Activated naive CD4-positive, alpha-beta T cell treated with anti-CD3 and anti-CD28 coated beads, Interleukin-2, amount 50 U/mL, for 24 hours (primary cell): ENCODE data around the gene ANO8.

Experiments used
- H3K27ac Mint-ChIP-seq: one replicate; pipeline ENCODE4 v1.8.0; 2021; ENCODE audit warnings: mild to moderate bottlenecking, mixed read lengths
- H3K27me3 Mint-ChIP-seq: one replicate; pipeline ENCODE4 v1.8.0; 2021; ENCODE audit warnings: mixed read lengths
- H3K36me3 Mint-ChIP-seq: one replicate; pipeline ENCODE4 v1.8.0; 2021; ENCODE audit warnings: mixed read lengths
- H3K4me1 Mint-ChIP-seq: one replicate; pipeline ENCODE4 v1.8.0; 2021; ENCODE audit warnings: mixed read lengths
- H3K4me3 Mint-ChIP-seq: one replicate; pipeline ENCODE4 v1.8.0; 2021; ENCODE audit warnings: mild to moderate bottlenecking, mixed read lengths
- H3K9me3 Mint-ChIP-seq: one replicate; pipeline ENCODE4 v1.8.0; 2021; ENCODE audit warnings: mixed read lengths

ANO8 gene

DNA sequence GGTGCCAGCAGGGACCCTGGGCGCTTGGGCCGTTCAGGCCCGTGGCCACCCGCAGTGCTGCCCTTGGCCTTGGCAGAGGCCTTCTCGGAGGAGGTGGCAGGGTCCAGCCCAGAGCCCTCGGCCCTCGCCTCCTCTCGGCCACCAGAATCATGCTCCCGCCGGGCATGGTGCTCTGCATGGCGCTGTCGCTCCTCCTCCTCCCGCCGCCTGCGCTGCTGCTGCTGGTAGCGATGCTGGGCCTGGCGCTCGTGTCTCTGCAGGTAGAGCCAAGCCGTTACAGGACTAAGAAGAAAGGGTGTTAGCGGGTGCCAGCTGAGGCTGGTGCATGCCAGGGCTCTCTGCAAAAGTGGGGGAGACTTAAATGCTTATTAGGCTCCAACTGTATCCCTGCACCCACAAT, 9.5 kb downstream of the ANO8 start:
- Mint-ChIP-seq H3K27ac (no peak overlapping the region), H3K27me3 (no peaks in the 10 kb centered on the region), H3K9me3 (no peaks in the 10 kb centered on the region), H3K4me1 (no peaks in the 10 kb centered on the region), H3K4me3 (no peak overlapping the region), H3K36me3 (no peaks in the 10 kb centered on the region)

DNA sequence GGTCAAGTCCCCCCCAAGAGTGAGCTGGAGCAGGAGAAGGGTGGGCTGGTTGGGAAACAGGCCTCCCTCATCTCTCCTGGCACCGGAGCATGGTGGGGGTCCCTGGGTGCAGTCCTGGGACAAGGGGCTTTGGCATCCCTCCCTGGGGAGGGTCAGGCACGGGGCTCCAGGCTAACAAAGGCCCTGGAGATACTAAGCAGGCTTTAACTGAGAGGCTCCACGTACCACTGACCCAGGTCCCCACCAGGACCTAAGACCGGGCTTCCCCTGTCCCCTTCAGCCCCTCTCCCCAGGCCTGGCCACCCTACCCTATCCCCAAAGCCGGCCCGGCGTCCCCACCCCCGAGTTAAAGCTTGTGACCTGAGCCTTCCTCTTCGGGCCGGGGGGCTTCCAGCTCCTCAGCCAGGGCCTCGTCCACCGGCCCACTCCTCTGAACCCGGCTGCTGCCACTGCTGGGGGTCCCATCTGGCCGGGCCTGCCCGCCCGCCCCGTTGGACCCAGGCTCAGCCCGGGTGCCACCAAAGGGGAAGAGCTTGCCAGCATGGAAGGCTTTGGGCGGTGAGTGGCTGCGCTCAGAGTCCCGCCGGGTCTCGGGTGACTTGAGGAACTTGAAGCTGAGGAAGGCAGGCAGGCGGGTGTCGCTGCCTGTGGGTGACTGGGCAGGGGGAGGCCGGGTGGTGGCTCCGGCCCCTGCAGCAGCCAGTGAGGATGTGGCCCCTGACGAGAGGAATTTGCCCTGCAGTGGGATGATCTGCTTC, 10.1 kb downstream of the ANO8 start:
- H3K9me3 Mint-ChIP-seq: no peaks in the 10 kb centered on the region
- no peaks in the 10 kb centered on the region for H3K4me1 Mint-ChIP-seq
- no peak overlapping the region for H3K27ac Mint-ChIP-seq
- H3K27me3 Mint-ChIP-seq: no peaks in the 10 kb centered on the region
- no peak overlapping the region for H3K4me3 Mint-ChIP-seq
- no peaks in the 10 kb centered on the region for H3K36me3 Mint-ChIP-seq

DNA sequence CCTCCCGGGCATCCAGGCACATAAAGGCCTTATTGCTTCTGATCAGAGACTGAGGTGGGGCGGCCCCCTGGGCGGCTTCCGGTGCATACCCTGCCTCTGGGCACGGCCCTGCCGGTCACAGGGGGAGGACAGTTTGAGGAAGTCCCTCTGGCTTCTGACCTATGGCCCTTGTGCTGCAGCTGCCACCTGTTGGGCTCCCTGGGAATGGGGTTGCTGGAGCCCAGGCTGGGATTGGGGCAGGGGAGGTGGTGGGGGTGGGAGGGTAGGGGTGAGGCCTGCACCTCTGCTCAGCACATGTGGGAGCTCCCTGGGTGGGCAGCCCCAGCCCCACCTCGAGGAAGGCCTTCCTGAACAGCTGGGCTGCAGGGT, 10.7 kb downstream of the ANO8 start:
- Mint-ChIP-seq H3K36me3 (no peaks in the 10 kb centered on the region), H3K27ac (no peak overlapping the region), H3K9me3 (no peaks in the 10 kb centered on the region), H3K4me3 (no peak overlapping the region), H3K27me3 (no peaks in the 10 kb centered on the region), H3K4me1 (no peaks in the 10 kb centered on the region)

DNA sequence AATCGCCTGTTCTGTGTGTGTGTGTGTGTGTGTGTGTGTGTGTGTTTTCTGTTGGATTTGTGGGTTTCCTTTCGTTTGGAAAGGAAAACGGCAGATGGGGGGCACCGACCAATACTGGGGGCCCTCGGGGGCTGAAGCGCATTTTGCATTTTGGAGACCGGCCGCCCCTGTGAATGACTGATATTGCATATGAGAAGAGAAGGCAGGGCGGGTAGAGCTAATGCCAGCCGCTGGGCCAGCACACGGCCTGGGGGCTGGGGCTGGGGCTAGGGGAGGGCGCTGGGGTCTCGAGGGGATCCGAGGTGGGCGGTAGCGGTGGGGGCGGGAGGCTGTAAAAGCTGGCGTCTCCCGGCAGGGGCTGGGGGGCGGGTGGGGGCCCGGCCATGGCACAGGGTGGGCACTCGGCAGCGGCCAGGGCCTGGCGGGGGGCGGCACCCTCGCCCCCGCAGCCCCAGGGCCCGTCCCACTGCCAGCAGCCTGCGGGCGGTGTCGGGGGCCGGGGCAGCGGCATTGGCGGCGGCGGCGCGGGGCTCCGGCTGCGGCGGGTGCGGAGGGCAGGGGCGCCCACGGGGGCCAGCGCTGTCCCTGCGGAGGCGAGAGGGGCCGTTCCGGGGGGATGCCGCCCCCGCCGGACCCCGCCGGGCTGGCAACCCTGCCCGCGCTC, 11.2 kb downstream of the ANO8 start:
- Mint-ChIP-seq H3K36me3 (no peaks in the 10 kb centered on the region), H3K27me3 (no peaks in the 10 kb centered on the region), H3K9me3 (no peaks in the 10 kb centered on the region), H3K4me3 (no peak overlapping the region), H3K27ac (no peak overlapping the region), H3K4me1 (no peaks in the 10 kb centered on the region)

DNA sequence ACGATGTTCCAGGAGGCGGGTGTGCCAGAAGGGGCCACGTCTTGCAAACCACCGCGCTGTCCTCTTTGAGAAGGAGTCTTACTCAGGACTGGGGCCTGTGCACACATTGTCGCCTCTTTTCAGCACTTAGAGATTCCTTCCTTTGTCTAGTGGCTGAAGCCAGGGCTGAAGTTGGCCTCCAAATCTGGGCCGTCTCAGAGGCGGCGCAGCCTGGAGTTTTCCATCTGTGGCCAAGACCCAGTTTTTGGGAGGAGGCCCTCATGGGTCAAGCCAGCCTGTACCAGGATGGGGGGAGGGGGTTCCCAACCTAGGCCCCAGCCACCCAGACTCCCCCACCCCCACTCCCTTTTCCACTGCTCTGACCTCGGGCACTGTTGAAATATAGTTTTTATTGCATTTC, 11.8 kb downstream of the ANO8 start:
- Mint-ChIP-seq H3K4me3 (no peak overlapping the region), H3K27me3 (no peaks in the 10 kb centered on the region), H3K27ac (no peak overlapping the region), H3K9me3 (no peaks in the 10 kb centered on the region), H3K36me3 (no peaks in the 10 kb centered on the region), H3K4me1 (no peaks in the 10 kb centered on the region)

DNA sequence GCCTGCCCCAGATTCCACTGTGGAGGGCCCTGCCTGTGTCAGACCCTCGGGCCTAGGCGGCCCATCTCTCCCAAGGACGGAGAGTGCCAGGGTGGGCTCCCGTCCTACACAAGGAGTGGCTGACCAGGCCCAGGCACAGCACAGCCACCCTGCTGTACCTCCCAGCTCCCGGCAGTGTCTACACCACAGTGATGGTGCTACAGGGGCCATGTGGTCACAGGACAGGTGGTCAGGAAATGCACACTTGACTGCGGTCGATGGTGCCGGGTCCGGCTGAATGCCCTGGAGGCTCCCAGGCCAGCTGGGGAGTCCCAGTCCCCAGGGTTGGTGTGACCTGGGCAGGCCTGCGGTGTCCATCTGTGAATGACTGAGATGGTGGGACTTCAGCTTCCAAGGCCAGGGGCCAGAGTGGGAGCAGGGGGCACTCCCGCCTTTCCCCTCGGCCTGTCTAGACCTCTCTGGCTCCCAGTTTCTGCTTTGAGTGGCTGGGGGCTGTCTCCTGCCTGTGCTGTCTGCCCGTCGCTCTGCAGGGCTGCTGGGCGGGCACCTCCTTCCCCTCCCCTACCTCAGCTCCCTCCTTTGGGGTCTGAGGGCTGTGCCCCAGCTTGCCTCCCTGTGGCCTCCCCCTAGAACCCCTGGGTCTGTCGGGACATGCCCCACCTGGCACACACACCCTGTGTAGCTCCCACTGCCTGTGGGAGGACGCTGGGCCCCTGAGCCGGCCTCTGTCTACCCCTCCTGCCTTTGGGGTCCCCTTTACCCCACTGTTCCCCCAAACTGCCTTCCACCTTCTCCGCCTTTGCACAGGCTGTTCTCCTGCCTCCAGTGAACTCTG, 12.8 kb downstream of the ANO8 start:
- Mint-ChIP-seq H3K9me3 (no peaks in the 10 kb centered on the region), H3K27me3 (no peaks in the 10 kb centered on the region), H3K4me3 (no peak overlapping the region), H3K27ac (no peak overlapping the region), H3K4me1 (no peaks in the 10 kb centered on the region), H3K36me3 (no peaks in the 10 kb centered on the region)

DNA sequence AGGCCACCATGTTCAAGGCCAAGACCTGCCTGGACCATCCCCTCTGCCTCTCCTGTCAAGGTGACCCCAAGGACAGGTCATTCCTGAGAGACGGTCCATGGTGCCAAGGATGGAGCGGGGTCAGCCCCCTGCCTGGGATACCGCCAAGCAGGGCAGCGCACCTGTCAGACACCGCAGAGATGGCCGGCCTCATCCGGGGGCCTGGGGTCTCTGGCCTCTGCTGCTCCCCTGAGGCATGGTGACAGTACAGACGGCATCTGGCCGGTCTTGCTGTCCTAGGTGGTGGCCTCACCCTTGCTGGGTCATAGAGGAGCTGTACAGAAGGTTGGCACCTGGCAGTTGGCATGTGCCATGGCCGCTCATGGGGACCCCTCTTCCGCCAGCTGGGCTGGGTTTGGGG, 14.2 kb downstream of the ANO8 start:
- Mint-ChIP-seq H3K27ac (no peak overlapping the region), H3K9me3 (no peaks in the 10 kb centered on the region), H3K36me3 (peaks cover 2% of the 10 kb centered on the region)

DNA sequence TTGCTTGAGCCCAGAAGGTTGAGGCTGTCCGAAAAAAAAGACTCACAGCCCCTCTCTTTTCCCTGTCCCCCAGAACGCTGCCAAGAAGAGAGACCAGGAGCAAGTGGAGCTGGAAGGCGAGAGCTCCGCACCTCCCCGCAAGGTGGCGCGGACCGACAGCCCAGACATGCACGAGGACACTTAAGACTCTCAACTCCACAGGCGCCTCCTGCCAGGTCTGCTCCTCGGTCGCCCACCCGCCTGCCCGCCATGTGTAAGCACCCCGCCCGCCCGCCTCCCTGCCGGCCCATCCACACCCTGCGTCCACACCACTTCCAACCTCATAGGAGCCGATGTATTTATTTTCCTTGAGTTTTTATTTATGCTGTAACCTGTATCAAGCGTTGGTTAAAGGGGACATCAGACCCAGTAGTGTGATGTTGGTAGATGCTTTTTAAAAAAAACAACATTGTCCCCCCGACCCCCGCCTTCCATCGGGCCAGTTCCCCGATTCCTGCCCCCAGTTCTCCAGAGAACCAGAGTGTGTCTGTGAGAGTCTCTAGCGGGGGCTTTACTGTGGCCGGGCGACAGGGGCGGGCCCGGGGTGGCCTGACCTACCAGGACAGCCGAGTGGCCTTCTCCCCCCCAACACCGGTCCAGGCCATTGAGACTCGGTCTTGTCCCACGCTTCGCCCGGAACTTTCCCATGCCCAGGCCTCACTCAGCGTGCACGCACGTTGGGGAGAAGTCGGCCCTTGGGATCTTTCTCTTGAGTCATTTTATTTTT, 15.0 kb downstream of the ANO8 start:
- Mint-ChIP-seq H3K4me1 (no peaks in the 10 kb centered on the region), H3K27ac (no peak overlapping the region), H3K36me3 (peaks cover 2% of the 10 kb centered on the region), H3K4me3 (no peak overlapping the region), H3K27me3 (no peaks in the 10 kb centered on the region), H3K9me3 (no peaks in the 10 kb centered on the region)

More for the DNA sequence above, 14.2 kb downstream of the ANO8 start:
- Mint-ChIP-seq H3K4me1 (no peaks in the 10 kb centered on the region), H3K27me3 (no peaks in the 10 kb centered on the region), H3K4me3 (no peak overlapping the region)

DNA sequence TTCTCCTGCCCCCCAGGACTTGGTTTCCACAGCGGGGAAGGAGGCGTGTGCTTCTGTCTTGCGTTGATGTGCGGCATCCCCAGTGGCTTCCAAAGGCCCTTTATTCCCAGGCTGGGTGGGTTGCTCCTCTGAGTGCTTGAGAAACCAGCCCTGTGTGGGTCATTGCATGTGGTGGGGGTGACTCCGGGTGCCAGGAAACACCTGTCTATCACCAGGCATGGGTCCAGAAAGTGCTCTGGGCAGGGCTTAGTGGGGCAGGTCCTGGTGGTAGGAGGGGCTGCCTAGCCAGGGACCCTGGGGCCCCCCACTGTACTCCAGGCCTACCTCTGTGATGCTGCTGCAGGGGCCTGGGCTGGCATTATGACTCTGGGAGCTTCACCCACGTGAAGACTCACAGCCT, 15.7 kb downstream of the ANO8 start:
- Mint-ChIP-seq H3K9me3 (no peaks in the 10 kb centered on the region), H3K27me3 (no peaks in the 10 kb centered on the region), H3K27ac (no peak overlapping the region)

DNA sequence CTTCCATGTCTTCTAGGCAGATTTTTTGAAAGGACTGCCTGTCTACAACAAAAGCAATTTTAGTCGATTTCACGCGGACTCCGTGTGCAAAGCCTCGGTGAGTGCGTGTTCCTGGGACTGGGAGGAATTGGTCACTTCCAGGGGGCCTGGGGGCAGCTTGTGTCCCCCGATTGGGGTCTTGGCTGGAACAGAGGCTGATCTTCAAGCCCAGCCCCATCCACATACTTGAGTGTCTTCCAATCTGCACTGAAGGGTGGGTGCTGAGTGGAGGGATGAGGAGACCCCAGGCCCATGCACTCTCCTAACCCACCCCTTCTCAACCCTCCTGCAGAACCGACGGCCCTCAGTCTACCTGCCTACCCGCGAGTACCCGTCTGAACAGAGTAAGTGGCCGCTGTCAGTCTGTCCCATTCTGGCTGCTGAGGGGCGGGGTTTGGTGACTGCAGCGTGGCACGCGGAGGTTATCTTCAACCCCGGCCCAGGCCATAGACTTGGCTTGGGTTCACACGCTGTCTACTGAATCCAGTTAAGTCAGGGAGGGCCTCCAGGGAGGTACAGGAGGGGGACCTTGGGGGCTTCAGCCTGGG, 20.6 kb downstream of the ANO8 start:
- no peak overlapping the region for H3K27ac Mint-ChIP-seq

More for the DNA sequence above, 15.7 kb downstream of the ANO8 start:
- H3K4me3 Mint-ChIP-seq: no peak overlapping the region
- no peaks in the 10 kb centered on the region for H3K4me1 Mint-ChIP-seq
- H3K36me3 Mint-ChIP-seq: peaks cover 2% of the 10 kb centered on the region

DNA sequence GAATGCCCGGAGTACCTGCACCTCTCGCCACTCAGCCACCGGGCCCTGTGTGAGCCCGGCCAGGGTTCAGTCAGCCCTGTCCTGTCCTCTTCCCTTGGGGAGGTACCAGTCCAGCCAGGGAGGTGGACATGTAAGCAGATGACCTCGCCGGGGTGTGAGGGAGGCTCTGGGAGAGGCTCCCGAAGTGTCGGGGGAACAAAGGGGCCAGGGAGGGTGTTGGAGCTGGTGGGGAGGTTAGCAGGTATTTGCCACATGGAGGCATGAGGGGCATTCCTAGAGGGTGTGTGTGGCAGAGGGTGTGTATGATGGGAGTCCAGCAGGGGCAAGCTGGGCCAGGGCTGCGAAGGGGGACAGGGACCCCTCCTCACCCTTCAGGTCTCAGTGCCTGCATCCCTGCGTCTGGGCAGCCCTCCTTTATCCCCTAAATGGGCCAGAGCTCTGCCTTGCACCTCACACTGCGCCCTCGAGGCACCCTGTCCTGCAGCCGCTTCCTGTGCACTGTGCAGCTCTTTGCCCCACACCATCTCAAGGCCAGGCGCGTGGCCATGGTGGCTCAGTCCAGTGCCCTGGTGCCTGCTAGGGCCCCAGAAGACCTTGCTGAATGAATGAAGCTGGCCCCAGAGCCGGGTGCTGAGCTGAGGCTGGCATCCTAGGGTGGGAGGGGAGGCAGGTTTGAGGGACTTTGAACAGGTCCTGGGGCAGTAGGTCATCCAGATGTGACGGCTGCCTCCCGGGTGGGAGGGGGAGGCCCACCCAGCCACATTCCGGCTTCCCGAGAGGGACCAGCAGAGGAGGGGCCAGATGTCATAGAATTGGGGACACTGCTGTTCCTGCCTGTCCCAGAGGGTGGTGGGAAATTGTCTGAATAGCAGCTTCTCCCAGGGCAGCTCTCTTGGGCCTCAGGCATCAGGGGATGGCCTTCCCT, 22.2 kb downstream of the ANO8 start:
- Mint-ChIP-seq H3K27me3 (no peaks in the 10 kb centered on the region), H3K9me3 (no peaks in the 10 kb centered on the region), H3K4me3 (no peak overlapping the region), H3K4me1 (peaks cover 33% of the 10 kb centered on the region), H3K27ac (no peak overlapping the region), H3K36me3 (peaks cover 2% of the 10 kb centered on the region)

More for the DNA sequence above, 20.6 kb downstream of the ANO8 start:
- H3K4me1 Mint-ChIP-seq: peaks cover 23% of the 10 kb centered on the region
- H3K36me3 Mint-ChIP-seq: peaks cover 2% of the 10 kb centered on the region
- H3K4me3 Mint-ChIP-seq: no peak overlapping the region
- no peaks in the 10 kb centered on the region for H3K9me3 Mint-ChIP-seq
- H3K27me3 Mint-ChIP-seq: no peaks in the 10 kb centered on the region

DNA sequence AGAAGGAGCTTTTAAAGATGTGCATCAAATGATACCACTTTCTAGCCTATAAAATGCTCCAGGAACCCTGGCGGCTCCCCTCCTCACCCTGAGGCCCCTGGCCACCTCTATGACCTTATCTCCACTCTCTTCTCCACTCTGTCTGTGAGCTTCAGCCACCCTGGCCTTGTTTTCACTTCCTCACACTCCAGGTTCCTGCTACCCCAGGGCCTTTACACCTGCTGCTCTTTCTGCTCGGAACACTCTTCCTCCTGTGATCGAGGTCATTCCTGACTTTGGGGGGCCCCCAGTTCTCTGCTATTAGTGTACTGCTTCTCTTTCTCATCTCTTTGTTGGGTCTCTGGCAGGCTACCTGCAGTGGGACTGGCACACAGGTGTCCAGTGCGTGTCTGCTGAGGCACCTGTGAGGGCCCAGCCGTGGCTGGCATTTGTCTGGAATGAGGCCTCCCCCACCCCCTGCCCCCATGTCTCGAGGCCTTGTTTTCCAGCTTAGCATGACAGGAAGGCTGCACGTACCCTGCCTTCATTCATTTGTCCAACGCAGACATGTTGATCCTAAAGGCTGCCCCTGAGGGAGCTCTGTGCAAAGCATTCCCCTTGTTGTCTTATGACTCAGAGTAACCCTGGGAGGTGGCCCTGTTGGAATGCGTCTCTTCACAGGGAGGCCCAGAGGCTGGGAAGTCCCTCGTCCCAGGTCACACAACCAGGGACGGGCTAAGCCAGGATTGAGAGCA, 23.0 kb downstream of the ANO8 start:
- Mint-ChIP-seq H3K27ac (no peak overlapping the region), H3K27me3 (no peaks in the 10 kb centered on the region)

DNA sequence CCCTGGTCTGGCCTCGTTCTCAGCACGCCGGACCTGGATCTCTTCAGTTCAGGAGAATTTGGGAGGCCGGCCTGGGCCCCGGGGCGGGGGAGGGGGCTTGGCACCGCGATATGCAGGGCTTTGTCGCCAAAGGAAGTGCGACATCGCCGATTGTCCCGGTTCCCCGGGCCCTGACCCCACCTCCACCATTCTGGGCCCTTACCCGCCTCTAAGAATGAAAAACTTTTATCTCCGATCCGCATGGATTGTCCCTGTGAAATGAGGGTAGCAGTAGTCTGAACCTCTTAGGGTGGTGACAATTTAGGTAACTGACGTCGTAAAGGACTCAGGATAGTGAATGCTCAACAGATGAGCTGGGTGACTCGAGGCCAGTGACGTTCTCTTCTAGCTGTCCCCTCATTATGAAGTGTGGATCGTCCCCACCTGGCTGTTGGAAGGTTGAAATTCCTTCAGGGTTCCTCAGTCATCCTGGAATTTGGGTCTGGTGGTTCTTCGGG, 24.6 kb downstream of the ANO8 start:
- Mint-ChIP-seq H3K9me3 (no peaks in the 10 kb centered on the region), H3K4me3 (peak overlapping the region; percentile 99), H3K27ac (peak overlapping the region; percentile 97), H3K4me1 (peaks cover 43% of the 10 kb centered on the region), H3K36me3 (no peaks in the 10 kb centered on the region), H3K27me3 (no peaks in the 10 kb centered on the region)

More for the DNA sequence above, 23.0 kb downstream of the ANO8 start:
- Mint-ChIP-seq H3K4me3 (peak overlapping the region; percentile 62), H3K36me3 (peaks cover 2% of the 10 kb centered on the region), H3K4me1 (peaks cover 35% of the 10 kb centered on the region), H3K9me3 (no peaks in the 10 kb centered on the region)
